Caco-2 (cell line): ENCODE data around the gene UBTD2. TPM values are rescaled to one million over a fixed set of nuclear protein-coding genes. Genes with fewer than 3 reads are reported as not detected.

ENCODE experiments used
- BruUV-seq: library from RNA; stranded (reverse); fragments of 400-500 nt; replicated peaks from 2 replicates; lab custom pipeline; 2021; lab: Mats Ljungman, UMichigan
- CTCF ChIA-PET: fragments of 300-600 bp; sonication (Branson Sonifier 250); formaldehyde crosslinking; loops from one replicate; lab custom pipeline; 2022; ENCODE audit warnings: antibody characterized with exemption; lab: Charles Lee
- POLR2A ChIA-PET: fragments of 300-600 bp; sonication (Branson Sonifier 250); formaldehyde crosslinking; loops from one replicate; lab custom pipeline; 2022; ENCODE audit warnings: antibody characterized with exemption; lab: Charles Lee
- DNase-seq, 2 experiments: peaks; one replicate each; pipeline versions ENCODE4 v3.0.0 to v3.0.0-alpha.2; 2020 to 2022
- H3K27me3 ChIP-seq: replicated peaks from 2 replicates; pipeline ENCODE4 v1.6.0; 2011; ENCODE audit warnings: low read length; ENCODE audit not compliant: control insufficient read depth, insufficient read depth
- H3K36me3 ChIP-seq: 2 replicates; pipeline ENCODE4 v1.5.1; 2011; ENCODE audit warnings: low read length; ENCODE audit not compliant: control insufficient read depth, insufficient read depth
- H3K4me1 ChIP-seq: fragments of 250-450 bp; sonication (Bioruptor Pico); 2 replicates; pipeline ENCODE4 v1.5.1; 2020; ENCODE audit warnings: mild to moderate bottlenecking
- H3K4me3 ChIP-seq: 2 replicates; pipeline ENCODE4 v1.5.1; 2011; ENCODE audit warnings: low read depth, mild to moderate bottlenecking, control low read depth, low read length
- H3K9me3 ChIP-seq: fragments of 250-450 bp; sonication (Bioruptor Pico); 2 replicates; pipeline ENCODE4 v1.5.1; 2020; ENCODE audit warnings: mild to moderate bottlenecking, moderate library complexity
- H3K27ac Mint-ChIP-seq: one replicate; pipeline ENCODE4 v1.8.0; 2022; ENCODE audit warnings: mixed read lengths; ENCODE audit not compliant: unreplicated experiment
- H3K27me3 Mint-ChIP-seq: one replicate; pipeline ENCODE4 v1.8.0; 2022; ENCODE audit warnings: mixed read lengths; ENCODE audit not compliant: insufficient read depth, unreplicated experiment
- H3K36me3 Mint-ChIP-seq: one replicate; pipeline ENCODE4 v1.8.0; 2022; ENCODE audit warnings: mild to moderate bottlenecking, mixed read lengths; ENCODE audit not compliant: insufficient read depth, unreplicated experiment
- H3K4me1 Mint-ChIP-seq: one replicate; pipeline ENCODE4 v1.8.0; 2022; ENCODE audit warnings: low read depth, mixed read lengths; ENCODE audit not compliant: unreplicated experiment
- H3K4me3 Mint-ChIP-seq: one replicate; pipeline ENCODE4 v1.8.0; 2022; ENCODE audit warnings: mild to moderate bottlenecking, moderate library complexity, mixed read lengths; ENCODE audit not compliant: unreplicated experiment
- H3K9me3 Mint-ChIP-seq: one replicate; pipeline ENCODE4 v1.8.0; 2022; ENCODE audit warnings: mixed read lengths; ENCODE audit not compliant: unreplicated experiment
- CTCF ChIP-seq, 2 experiments: fragments of 200-600 bp in 1 of 2; IDR thresholded peaks; 1 replicate in 1 of 2; 2 replicates in 1 of 2; pipeline versions ENCODE4 v1.5.1 to v1.8.0; 2011 to 2022; ENCODE audit warnings: antibody characterized with exemption in 1 of 2, control low read depth in 1 of 2, inconsistent platforms in 1 of 2, low read depth in 1 of 2, low read length in 1 of 2, mild to moderate bottlenecking in 1 of 2, moderate library complexity in 1 of 2; ENCODE audit not compliant: insufficient read depth in 1 of 2, severe bottlenecking in 1 of 2, unreplicated experiment in 1 of 2
- intact Hi-C: fragments of 100-400 bp; cut with micrococcal nuclease; formaldehyde crosslinking; loops from one replicate; pipeline ENCODE4 v1.10.0; 2022; ENCODE audit not compliant: unreplicated experiment
- total RNA-seq: library from RNA; stranded (reverse); gene quantifications from 2 replicates; pipeline ENCODE4 v1.2.3, GENCODE V29; 2022

UBTD2 gene
- total RNA-seq, 1 experiment from 2014 or later, result 32.4 TPM

GRCh38 chr5:172194985-172195774, 88.4 kb downstream of the UBTD2 start:
- no TSS peak for BruUV-seq
- H3K36me3 Mint-ChIP-seq, result no peaks in the 10 kb centered on the region
- Histone ChIP-seq H3K27me3 (no peaks in the 10 kb centered on the region), H3K4me3 (no peak overlapping the region), H3K9me3 (no peaks in the 10 kb centered on the region), H3K4me1 (no peaks in the 10 kb centered on the region), H3K36me3 (no peaks in the 10 kb centered on the region)
- H3K9me3 Mint-ChIP-seq, result no peaks in the 10 kb centered on the region
- no peaks in the 10 kb centered on the region for H3K4me1 Mint-ChIP-seq
- peak in 1 of 2 experiments; percentile 14 for DNase-seq
- intact Hi-C loops, result no loop called here
- ChIA-PET CTCF (no interaction called here), POLR2A (no interaction called here)
- H3K27me3 Mint-ChIP-seq, result no peaks in the 10 kb centered on the region
- H3K27ac Mint-ChIP-seq, result no peak overlapping the region
- TF ChIP-seq CTCF (IDR thresholded peaks at IDR 0.05; ENCODE audit: insufficient read depth in 1 of 2, low read depth in 1 of 2, low read length in 1 of 2, severe bottlenecking in 1 of 2, unreplicated experiment in 1 of 2), result no peak
- no peak overlapping the region for H3K4me3 Mint-ChIP-seq

DNA sequence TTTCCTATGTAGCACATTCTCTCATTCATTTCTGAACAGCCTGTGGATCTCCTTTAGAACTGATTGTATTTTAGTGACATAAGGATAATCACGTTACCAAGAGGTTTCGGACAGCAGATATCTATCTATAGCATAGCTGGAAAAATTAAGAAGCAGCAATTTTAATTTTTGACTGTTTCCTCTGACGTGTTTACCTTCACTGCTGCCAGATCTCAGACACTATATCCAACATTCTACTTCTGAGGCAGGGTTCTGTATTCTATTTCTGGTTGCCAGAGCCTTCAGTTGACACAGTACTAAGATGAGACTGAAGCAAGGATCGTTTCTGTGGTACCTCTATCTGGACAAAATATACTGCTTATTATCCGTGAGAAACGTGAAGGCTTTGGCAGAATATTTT, 89.7 kb downstream of the UBTD2 start, which contains the start of gene EFCAB9:
Gene EFCAB9 (plus strand): TSS at position 301 of the 400 bp plus-strand sequence. CDS start 1 bp downstream, at position 302.
- no peak for TF ChIP-seq CTCF (IDR thresholded peaks at IDR 0.05; ENCODE audit: insufficient read depth in 1 of 2, low read depth in 1 of 2, low read length in 1 of 2, severe bottlenecking in 1 of 2, unreplicated experiment in 1 of 2)
- Histone ChIP-seq H3K36me3 (no peaks in the 10 kb centered on the region), H3K4me3 (no peak within 1 kb of the TSS), H3K27me3 (no peaks in the 10 kb centered on the region), H3K4me1 (no peaks in the 10 kb centered on the region), H3K9me3 (no peaks in the 10 kb centered on the region)
- Mint-ChIP-seq H3K4me1 (no peaks in the 10 kb centered on the region), H3K36me3 (no peaks in the 10 kb centered on the region), H3K27me3 (peaks cover 3% of the 10 kb centered on the region), H3K4me3 (no peak within 1 kb of the TSS), H3K9me3 (no peaks in the 10 kb centered on the region), H3K27ac (no peak within 1 kb of the TSS)
- ChIA-PET CTCF (no interaction called here), POLR2A (no interaction called here)
- intact Hi-C loops, result no loop called here
- no TSS peak for BruUV-seq
- no peak for DNase-seq

GRCh38 chr5:172189693-172190296, 93.8 kb downstream of the UBTD2 start:
- ChIA-PET POLR2A (no interaction called here), CTCF (interaction anchor here (0.5 to 2.0 kb wide), 4 partner anchors 15 to 574 kb away, joined by 3 to 7 read pairs (median 4); no protein-coding TSS in a partner anchor)
- H3K9me3 ChIP-seq, result no peaks in the 10 kb centered on the region
- Mint-ChIP-seq H3K27ac (no peak overlapping the region), H3K4me3 (no peak overlapping the region), H3K27me3 (peaks cover 3% of the 10 kb centered on the region), H3K4me1 (no peaks in the 10 kb centered on the region), H3K9me3 (no peaks in the 10 kb centered on the region), H3K36me3 (peaks cover 17% of the 10 kb centered on the region)
- no peaks in the 10 kb centered on the region for H3K36me3 ChIP-seq
- no peak for TF ChIP-seq CTCF (IDR thresholded peaks at IDR 0.05; ENCODE audit: insufficient read depth in 1 of 2, low read depth in 1 of 2, low read length in 1 of 2, severe bottlenecking in 1 of 2, unreplicated experiment in 1 of 2)
- no peaks in the 10 kb centered on the region for H3K27me3 ChIP-seq
- H3K4me3 ChIP-seq, result no peak overlapping the region
- H3K4me1 ChIP-seq, result peaks cover 8% of the 10 kb centered on the region; the same call in 1 of the 2 replicates
- intact Hi-C loops, result loop anchor here (5.0 kb wide), 2 partner anchors 47 to 277 kb away; no protein-coding TSS in a partner anchor
- DNase-seq, result no peak
- no TSS peak for BruUV-seq
